Endometrial microvascular endothelial cells (primary cell): Measurements from ENCODE around the gene POLR2B. TPM values are rescaled to one million over a fixed set of nuclear protein-coding genes. Genes with fewer than 3 reads are reported as not detected.
"Not testable (repeated sequence)": the region's sequence is repeated elsewhere in the genome, so short reads cannot be mapped to it uniquely, and the experiment has no call there.

Experiments used
- in situ Hi-C: cut with HindIII; loops from 2 replicates; pipeline ENCODE4 v1.10.0; 2017; ENCODE audit warnings: low sequenced_read_pairs, low pct_unique_long_range_greater_than_20kb; ENCODE audit errors: inconsistent ontology term
- total RNA-seq: library from RNA; depleted of rRNA; stranded (reverse); fragments of >200 nt; gene quantifications from one replicate; pipeline ENCODE4 v1.2.3, GENCODE V29; 2015; ENCODE audit errors: inconsistent ontology term

POLR2B gene
- total RNA-seq, 1 donor from 2014 or later: 90.5 TPM

DNA sequence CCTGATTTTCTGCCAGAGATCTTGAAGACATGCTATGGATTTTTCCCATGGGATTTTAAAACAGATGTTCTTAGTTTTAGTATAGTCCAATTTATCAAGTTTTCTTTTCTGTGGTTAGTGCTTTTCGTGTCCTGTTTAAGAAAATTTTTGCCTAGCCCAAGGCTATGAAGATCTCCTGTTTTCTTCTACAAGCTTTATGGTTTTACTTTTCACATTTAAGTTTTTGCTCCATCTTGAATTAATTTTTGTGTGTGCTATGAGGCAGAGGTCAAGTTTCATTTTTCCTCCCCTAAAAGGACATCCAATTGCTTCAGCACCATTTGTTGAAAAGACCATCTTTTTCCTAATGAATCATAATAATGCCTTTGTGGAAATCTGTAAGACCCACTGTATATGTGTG is 65.6 kb downstream of the POLR2B start:
- in situ Hi-C loops: no loop called here

DNA sequence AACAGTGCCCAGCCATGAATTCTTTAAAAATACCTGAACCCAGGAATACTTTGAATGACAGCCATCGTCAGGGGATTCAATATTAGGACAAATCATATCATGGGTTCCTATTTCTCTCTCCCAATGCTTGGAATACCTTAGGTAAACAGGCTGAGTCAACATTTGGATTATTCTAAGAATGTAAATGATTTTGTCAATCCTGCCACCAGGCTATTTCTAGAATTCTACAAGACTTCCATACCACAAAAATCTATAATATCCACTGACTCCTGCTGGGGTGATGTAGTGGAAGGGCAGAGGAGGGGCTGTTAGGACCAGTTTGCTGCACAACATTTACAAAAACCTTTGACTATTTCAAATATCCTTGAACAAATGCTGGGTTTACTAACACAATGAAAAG is 66.3 kb downstream of the POLR2B start:
- in situ Hi-C loops: no loop called here

DNA sequence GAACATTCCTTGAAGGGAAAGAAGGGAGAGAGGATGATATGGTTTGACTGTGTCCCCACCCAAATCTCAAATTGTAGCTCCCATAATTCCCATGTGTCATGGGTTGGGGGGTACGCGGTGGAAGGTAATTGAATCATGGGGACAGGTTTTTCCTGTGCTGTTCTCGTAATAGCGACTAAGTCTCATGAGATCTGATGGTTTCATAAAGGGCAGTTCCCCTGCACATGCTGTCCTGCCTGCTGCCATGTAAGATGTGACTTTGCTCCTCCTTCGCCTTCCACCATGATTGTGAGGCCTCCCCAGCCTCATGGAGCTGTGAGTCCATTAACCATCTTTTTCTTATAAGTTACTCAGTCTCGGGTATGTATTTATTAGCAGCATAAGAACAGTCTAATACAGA is 68.3 kb downstream of the POLR2B start:
- in situ Hi-C loops: not testable (repeated sequence)

DNA sequence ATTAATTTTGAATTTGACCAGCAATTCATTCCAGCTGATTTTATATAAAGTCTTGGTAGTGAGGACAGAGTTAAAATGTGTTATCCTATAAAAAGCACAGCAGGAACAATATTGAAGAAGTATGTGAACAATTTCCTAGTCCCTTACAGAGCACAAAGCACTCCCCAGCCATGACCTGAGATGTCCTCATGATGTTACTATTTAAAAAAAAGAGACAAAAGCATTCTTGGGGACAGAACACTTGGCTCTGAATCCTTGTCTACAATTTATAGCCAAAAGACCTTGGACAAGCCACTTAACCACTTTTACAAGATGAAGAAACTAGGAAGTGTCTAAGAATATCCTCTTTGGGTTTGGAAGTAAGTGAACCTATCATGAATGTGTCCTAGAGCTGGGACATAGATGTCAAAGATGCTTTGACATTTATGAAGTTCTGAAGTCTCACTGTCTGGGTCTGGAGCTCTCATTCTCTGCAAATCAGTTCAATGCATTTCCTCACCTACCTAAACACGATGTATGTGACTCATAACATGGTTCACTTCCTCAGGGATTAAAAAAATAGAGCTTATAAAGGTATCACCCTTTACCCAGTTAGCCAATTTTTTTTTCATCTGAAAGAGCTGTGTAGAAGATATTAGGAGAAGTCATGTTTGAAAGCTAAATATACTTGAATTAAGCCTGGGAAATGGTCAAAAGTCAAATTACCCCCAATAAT is 70.1 kb downstream of the POLR2B start:
- in situ Hi-C loops: no loop called here

DNA sequence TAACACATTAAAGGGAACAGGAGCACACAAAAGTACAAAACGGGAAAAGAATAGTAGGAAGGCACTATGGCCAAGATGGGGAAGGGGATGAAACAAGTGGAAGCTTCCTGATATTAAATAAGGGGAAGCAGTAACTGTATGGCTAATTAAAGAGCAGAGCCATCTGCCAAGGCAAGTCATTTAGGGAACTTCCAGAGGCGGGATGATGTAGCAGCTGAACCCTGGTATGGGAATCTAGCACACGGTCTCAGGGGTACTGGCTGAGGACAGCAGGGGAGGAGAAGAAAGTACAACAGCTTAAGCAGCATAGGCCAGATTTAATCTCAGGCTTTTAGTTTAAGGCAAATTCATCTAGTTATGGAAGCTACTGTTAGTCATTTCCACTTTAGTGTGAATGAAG is 72.4 kb downstream of the POLR2B start:
- in situ Hi-C loops: no loop called here

DNA sequence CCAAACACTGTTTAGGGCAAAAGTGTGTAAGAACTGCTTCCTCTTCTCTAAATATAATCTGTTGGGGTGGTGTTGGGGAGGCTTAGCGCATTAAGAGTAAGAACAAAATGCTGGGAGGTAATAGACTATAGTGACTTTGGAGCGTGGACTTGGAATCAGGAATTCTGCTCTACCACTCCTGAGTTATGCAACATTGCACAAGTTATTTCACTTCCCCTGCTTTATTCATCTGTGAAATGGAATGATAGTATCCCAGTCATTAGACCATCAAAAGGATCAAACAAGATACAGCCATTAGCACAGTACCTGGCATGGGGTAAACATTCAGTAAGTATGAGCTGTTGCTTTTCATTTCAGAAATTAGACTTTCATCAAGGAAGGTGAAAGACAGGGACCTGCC is 72.8 kb downstream of the POLR2B start:
- in situ Hi-C loops: no loop called here

DNA sequence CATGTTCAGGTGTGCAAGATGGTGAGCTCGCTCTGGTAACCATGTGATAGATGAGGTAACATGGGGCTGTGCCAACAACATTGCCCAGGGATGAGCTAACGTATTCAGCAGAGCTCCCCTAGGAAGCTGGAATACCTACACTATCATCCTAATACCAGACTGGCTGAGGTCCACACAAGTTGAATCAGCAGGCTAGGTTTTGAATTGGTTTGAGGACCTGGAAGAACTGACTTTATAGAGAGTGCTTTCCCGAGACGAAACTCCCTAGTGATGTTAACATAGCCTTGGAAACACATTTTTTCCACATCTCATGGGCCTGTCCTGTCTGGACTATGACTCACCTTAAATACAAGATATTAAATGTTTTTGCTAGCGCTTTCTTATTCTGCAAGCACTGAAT is 74.8 kb downstream of the POLR2B start:
- in situ Hi-C loops: no loop called here

DNA sequence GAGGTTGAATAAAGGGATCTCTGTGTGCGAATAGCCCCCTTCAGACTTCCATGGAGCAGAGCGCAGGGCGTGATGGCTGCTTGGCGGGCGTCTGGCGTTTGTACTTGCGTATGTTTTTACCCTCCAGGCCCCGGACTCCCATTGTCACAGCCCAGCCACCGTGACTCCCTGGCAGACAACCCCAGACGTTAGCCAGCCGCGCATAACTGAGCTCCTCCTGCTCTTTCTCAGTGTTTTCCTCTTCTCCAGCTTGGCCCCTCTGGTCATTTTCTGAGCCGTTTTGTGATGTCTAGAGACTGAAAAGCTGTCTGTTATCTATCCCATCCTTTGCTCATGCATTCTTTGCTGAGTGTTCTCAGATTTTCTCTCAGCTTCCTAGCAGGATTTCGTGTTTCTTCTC is 77.2 kb downstream of the POLR2B start:
- in situ Hi-C loops: no loop called here

DNA sequence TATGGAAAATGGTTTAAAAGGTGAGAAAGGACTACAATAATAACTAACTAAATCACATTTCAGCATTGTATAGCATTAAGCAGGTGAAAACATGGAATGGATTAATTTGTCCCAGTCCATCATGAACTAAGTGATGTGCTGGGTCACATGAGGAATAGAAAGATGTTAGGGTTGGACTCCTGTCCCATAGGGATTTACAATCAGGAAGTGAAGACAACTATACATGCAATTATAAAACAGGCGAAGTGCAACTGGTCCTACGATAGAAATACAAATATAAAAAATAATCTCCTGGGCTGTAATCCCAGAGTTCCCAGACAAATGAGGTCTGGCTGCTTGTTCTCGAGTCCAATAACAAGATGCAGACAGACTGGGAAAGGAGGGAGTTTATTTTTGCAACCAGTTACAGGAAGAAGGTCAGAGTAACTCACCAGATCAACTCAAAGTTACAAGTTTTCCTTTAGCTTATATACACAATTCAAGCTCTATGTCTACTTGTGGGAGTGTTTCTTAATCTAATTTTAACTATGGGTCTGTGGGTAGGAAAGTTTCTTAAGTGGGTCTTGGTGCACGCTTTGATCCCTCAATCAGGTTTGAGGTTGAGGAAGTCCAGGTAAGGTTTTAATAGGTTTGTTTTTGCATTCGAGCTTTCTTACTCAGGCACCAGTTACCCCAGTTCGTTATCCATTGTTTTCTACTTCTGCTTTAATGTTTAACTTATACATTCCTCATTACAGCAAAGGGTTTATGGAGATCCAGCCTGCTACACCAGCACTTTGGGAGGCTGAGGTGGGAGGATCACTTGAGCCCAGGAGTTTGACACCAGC is 81.4 kb downstream of the POLR2B start:
- in situ Hi-C loops: no loop called here

DNA sequence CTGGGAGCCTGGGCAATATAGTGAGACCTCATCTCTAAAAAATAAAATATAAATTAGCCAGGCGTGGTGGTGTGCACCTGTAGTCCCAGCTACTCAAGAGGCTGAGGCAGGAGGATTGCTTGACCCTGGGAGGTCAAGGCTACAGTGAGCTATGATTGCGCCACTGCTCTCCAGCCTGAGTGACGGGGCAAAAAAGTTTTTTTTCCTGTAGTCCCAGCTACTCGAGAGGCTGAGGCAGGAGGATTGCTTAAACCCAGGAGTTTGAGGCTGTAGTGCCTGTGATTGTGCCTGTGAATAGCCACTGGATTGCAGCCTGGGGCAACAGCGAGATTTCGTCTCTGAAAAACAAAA is 82.0 kb downstream of the POLR2B start:
- in situ Hi-C loops: not testable (repeated sequence)

DNA sequence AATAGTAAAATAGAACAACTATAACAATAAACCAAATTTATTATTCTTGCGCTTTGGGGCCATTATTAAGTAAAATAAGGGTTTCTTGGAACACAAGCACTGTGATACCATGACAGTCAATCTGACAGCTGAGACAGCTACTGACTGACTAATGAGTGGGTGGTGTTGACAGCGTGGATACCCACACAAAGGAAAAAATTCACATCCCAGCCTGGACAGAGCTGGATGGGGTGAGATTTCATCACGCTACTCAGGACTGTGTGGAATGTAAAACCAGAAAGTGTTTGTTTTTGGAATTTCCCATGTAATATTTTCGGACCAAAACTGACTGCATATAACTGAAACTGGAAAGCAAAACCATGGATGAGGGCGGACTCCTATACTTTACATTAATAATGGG is 82.7 kb downstream of the POLR2B start:
- in situ Hi-C loops: no loop called here

DNA sequence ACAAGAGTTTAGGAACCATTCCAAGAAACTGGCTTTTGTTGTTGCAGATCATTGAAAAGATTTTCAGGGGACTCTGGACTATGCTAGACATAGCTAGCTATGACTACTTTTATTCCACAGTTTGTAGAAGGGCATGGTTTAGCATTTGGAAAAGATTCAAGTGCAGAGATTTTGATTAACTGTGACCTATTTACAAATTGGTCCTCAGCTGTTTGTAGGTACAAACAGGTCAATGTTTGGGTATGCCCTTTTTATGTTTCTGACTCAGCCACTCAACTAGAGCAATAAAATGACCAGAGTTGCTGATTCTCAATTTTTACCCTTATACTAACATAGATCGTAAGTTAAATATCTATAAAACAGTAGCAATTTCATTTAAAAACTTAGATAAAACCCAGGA is 84.8 kb downstream of the POLR2B start:
- in situ Hi-C loops: no loop called here

DNA sequence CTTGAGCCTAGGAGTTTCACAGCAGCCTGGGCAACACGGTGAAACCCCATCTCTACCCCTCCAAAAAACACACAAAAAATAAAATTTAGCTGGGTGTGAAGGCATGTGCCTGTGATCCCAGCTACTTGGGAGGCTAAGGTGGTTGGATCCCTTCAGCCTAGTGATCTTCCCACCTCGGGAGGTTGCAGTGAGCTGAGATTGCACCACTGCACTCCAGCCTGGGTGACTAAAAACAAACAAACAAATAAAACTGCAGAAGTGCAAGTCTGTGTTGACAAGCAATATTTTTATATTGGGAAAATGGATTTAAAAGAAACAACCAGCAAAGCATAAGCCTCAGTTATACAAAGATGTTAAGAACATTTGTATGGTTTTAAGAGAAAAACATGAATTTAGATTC is 85.4 kb downstream of the POLR2B start:
- in situ Hi-C loops: no loop called here

DNA sequence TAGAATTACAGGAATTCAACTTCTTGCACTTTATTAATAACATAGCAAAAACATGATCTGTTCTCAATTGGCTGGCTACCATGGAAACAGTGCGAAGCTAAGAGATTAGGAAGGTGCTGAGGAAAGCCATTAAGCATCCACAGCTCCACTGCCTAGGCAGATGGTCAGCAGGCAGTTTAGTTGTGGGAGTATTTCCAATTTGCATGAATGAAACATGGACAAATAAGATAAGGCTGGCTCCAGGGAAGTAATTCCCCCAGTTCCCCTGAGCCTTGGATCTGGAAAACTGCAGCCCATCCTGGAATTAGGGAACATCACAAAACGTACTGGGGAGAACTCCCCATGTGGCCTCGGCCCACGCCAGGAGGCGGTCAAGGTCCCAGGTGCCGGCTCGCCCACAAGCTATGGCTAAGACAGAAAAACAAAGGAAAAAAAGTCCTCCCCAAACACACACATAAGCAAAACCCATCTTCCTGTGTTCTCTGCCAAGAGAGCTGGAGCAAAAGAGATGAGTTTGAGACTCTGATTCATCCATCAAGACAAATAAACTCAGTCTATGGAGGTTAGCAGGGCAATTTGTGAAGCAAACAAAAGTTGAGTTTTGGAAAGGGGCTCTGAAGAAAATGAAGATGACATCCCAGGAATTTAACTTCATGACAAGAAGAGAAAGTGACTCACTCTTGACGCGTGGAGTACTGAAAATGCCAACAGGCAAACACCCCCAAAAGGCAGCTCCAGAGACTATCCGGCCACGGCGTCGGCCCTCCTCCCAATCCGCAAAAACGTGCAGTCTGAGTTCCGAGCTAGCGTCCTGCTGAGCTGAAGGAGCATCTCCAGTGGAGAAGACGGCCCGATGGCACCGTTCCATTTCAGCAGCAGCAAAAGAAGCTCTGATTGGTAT is 86.4 kb downstream of the POLR2B start:
- in situ Hi-C loops: no loop called here

DNA sequence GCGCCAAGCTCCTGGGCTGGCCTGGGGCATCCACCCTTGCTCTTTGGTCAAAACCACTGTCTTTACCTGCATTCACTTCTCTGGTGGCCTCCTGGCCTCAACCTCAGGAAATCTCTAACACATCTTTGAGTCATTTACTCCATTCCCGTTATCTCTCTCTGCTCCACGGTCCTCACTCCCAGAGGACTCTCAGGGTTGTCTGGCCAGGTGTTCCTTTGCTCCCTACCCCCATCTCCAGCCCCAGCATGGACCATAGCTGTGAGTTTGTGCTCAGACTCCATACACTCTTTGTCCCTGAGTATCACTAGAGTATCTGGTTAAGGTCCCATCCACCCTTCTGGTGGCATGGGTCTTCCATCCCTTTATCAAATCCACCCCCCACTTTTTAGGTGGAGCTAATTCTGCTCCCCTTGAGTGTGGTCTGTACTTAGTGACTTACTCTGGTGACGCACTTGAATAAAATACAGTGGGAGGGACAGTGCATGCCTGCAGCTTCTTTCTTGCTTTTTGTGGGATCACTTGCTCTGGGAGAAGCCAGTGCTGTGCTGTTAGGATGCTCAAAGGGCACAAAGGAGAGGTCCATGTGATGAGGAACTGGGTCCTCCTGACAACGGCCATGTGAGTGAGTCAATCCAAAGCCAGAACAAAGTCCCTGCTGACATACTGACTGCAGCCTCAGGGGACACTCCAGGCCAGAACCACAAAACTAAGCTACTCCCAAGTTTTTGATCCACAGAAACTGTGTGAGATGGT is 87.2 kb downstream of the POLR2B start:
- in situ Hi-C loops: no loop called here

DNA sequence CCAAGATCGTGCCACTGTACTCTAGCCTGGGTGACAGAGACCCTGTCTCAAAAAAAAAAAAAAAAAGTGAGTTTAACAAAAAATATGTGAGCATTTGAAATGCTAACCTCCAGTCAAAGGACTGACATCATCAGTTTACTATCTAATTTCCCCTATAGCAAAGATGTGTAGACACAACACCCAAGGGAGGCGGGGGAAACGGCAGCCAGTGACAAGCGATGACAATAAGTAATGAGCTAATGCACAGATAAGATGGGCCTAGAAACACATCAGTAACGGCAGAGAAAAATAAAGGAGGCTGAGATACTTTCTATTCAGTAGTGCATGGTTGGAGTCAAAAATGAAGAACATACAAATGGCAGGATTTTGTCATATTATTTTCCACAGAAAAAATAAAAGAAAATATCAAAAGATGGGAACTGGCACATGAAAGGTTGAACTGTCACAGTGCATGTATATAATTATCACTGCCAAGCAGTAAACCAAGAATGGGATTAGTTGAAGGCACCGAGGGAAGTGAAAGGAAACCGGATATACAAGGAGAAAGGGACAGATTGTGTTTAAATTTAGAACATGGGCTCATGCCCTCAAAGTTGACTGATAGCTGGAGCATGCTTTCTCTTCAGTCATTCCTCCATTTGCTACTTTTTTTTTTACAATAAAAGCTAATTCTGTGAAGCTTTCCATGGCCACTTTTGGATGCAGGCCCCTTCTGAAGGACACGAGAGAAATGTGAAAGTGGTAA is 89.7 kb downstream of the POLR2B start:
- in situ Hi-C loops: no loop called here

DNA sequence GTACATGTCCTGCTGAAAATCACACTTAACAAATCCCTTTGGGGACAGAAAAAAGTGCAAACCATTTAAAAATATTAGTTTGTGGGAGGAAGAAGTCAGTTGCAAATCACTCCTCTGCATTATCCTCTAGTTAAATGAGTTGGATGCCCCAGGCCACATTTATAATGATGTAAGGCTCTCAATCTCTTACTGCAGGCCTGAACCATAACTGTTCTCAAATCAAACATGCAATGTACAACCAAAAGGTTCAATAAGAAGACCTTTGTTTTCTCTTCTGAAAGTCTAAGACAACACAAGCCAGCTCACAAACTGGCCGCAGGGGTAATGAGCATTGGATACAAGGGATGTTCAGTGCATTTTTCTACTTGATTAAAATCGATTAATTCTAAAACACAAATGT is 91.8 kb downstream of the POLR2B start:
- in situ Hi-C loops: no loop called here

DNA sequence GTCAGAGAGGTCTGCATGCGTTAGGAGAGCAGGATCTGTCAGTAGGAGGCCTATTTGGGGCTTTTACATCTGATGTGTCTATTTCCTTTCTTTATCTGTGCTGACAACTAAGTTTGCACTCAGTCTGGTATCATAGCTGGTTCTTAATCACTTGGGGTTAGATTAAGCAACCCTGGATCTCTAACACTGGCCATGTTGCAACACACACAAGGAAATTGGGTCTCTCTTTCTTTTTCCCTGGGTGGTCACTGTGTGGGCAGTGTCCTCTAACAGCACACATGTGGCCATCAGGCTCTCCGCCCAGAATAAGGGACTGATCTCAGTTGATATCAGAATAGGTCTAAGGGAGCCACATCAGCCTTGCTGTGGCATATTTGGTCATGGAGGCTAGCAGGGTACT is 92.6 kb downstream of the POLR2B start:
- in situ Hi-C loops: no loop called here
